SH-SY5Y (cell line): ENCODE data around the gene PLEKHS1.

Source experiments
- GATA2 ChIP-seq: IDR thresholded peaks from 2 replicates; pipeline ENCODE4 v1.6.1; 2011; ENCODE audit warnings: mild to moderate bottlenecking, low read depth, low read length
- GATA3 ChIP-seq: IDR thresholded peaks from 2 replicates; pipeline ENCODE4 v1.6.1; 2011; ENCODE audit warnings: low read depth, mild to moderate bottlenecking, low read length, moderate library complexity

- no peak for TF ChIP-seq GATA2
- TF ChIP-seq GATA3 = no peak
These were observed 50.1 kb downstream of the PLEKHS1 start for GRCh38 chr10:113801569-113801968.
